Colonic mucosa (tissue), 4 donors: ENCODE results near the gene ANKRD9. TPM values are rescaled to one million over a fixed set of nuclear protein-coding genes. Genes with fewer than 3 reads are reported as not detected.

Source experiments
- DNase-seq: peaks from one replicate; pipeline ENCODE4 v3.0.0-alpha.2; 2020
- H3K27ac ChIP-seq: fragments of 200-600 bp; one replicate; pipeline ENCODE4 v1.8.0; 2021
- H3K27me3 ChIP-seq: fragments of 200-600 bp; one replicate; pipeline ENCODE4 v1.8.0; 2021
- H3K36me3 ChIP-seq: fragments of 200-600 bp; one replicate; pipeline ENCODE4 v1.8.0; 2021
- H3K4me1 ChIP-seq: fragments of 200-600 bp; one replicate; pipeline ENCODE4 v1.8.0; 2021; ENCODE audit warnings: mild to moderate bottlenecking
- H3K4me3 ChIP-seq: fragments of 200-600 bp; one replicate; pipeline ENCODE4 v1.8.0; 2021
- H3K9ac ChIP-seq, 2 donors: one replicate each; pipeline ENCODE4 v1.7.0; 2013; ENCODE audit warnings: control low read depth in 2 of 2, low read depth in 2 of 2, low read length in 2 of 2
- H3K9me3 ChIP-seq: fragments of 200-600 bp; one replicate; pipeline ENCODE4 v1.8.0; 2021
- intact Hi-C: fragments of 100-400 bp; cut with DNase I; formaldehyde crosslinking; loops from one replicate; pipeline ENCODE4 v1.14.1; 2022
- total RNA-seq, 2 donors: library from RNA; stranded (reverse); fragmentation: NEBNext Ultra II Directional in 1 of 2; extraction: Animal tissue kit (Norgen Biotek cat#: 25700) in 1 of 2; gene quantifications; one replicate each; pipeline ENCODE4 v1.2.1, GENCODE V29; 2021
- TF ChIP-seq, protein P1 (sequence below): fragments of 200-600 bp; IDR thresholded peaks from one replicate; pipeline ENCODE4 v1.8.0; 2022; ENCODE audit warnings: antibody characterized with exemption, mild to moderate bottlenecking
- donor health status: healthy.
- donor health status: DM: no; HTN: no; CAD: no.
- donor health status: DM: no; HTN: no; CAD: no.

ANKRD9 gene
- total RNA-seq, 2 donors from 2014 or later = 107 to 115 TPM

DNA sequence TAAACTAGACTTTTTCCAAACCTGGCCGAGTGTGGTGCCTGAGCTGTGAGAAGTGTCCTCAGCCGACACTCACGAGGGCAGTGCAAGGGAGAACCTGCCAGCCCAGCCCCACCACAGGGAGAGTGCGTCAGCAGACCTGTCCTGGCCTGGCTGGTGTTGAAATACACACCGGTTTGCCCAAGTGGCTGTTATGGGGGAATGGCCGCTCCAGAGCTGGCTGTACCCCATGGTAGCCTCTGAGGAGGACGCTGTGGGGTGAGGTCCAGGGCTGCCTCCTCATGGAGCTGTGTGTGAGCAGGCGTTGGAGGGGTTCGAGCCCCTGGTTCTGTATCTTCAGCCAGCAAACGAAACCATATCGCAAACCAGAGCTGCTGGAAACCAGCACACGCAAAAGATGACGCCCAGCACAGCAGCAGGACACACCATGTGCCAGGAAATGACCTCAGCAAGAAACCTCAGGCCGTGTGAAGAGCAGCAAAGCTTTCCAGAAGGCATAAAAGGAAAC, 9.4 kb downstream of the ANKRD9 start:
- peak overlapping the region; percentile 44 for H3K27ac ChIP-seq
- DNase-seq = no peak
- intact Hi-C loops = no loop called here
- no peak overlapping the region for H3K4me3 ChIP-seq
- H3K4me1 ChIP-seq = no peaks in the 10 kb centered on the region
- H3K27me3 ChIP-seq = no peaks in the 10 kb centered on the region
- no peaks in the 10 kb centered on the region for H3K36me3 ChIP-seq
- H3K9me3 ChIP-seq = no peaks in the 10 kb centered on the region
- H3K9ac ChIP-seq = no peak overlapping the region
- TF ChIP-seq, protein P1, sequence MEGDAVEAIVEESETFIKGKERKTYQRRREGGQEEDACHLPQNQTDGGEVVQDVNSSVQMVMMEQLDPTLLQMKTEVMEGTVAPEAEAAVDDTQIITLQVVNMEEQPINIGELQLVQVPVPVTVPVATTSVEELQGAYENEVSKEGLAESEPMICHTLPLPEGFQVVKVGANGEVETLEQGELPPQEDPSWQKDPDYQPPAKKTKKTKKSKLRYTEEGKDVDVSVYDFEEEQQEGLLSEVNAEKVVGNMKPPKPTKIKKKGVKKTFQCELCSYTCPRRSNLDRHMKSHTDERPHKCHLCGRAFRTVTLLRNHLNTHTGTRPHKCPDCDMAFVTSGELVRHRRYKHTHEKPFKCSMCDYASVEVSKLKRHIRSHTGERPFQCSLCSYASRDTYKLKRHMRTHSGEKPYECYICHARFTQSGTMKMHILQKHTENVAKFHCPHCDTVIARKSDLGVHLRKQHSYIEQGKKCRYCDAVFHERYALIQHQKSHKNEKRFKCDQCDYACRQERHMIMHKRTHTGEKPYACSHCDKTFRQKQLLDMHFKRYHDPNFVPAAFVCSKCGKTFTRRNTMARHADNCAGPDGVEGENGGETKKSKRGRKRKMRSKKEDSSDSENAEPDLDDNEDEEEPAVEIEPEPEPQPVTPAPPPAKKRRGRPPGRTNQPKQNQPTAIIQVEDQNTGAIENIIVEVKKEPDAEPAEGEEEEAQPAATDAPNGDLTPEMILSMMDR = no peak

DNA sequence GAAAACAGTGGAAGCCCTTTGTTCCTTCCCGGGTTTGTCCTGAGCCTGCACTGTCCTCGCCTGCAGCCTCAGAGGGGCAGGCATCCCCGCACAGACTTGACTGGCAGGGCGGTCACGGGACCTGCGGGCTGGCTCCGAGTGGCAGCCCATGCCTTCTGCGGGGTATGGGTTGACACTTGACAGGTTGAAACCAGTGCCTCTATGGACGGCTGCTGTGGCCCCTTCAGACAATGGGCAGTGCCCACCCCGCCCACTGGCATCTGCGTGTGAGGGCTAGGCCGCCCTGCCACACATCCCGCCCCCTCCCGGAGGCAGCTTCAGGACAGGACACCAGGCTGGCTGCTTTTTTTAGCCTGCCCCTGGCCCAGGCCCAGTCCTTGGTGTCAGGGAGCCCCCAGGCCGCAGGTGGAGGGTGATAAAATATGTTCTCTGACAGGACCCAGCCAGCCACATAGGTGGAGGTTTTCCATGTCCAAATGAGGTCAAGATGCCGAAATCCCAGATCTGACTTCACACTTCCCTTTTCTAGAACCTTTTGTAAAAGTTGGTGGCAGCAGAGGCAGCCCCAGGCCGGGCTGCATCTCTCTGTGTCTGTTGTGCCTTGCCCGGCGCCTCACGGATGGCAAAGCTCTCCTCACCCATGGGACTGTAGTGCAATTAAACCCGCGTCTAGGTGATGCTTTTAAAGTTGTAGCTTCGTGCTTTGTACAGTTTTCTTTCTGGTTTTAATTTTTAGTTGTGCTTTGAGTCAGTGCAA, 10.0 kb downstream of the ANKRD9 start:
- intact Hi-C loops = no loop called here
- TF ChIP-seq, protein P1 = no peak
- no peak overlapping the region for H3K9ac ChIP-seq
- H3K9me3 ChIP-seq = no peaks in the 10 kb centered on the region
- H3K27ac ChIP-seq = peak overlapping the region; percentile 44
- no peaks in the 10 kb centered on the region for H3K36me3 ChIP-seq
- no peak for DNase-seq
- H3K4me3 ChIP-seq = no peak overlapping the region
- H3K27me3 ChIP-seq = no peaks in the 10 kb centered on the region
- no peaks in the 10 kb centered on the region for H3K4me1 ChIP-seq

DNA sequence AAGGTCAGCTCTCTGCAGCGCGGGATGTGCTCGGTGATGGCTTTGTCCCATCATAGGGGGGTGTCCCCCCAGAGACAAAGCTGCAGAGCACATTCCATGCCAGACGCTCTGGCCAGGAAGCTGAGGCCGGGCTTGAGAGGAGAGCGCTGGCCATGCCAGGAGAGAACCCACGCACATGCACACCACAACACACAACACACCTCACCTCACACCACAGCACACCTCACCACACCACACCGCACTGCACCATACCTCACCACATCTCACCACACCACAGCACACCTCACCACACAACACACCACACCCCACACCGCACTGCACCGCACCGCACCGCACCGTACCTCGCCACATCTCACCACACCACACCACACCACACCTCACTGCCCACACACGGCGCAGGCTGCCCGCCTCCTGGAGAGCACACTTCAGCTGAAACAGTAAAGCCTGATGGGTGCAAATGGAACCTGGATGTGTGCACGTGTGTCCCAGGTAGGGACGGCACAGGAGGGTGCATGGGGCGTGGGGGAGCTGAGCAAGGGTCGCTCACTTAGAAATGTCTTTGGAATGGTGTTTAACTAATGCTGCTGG, 10.8 kb downstream of the ANKRD9 start:
- no peak overlapping the region for H3K27ac ChIP-seq
- DNase-seq = no peak
- TF ChIP-seq, protein P1 = no peak

DNA sequence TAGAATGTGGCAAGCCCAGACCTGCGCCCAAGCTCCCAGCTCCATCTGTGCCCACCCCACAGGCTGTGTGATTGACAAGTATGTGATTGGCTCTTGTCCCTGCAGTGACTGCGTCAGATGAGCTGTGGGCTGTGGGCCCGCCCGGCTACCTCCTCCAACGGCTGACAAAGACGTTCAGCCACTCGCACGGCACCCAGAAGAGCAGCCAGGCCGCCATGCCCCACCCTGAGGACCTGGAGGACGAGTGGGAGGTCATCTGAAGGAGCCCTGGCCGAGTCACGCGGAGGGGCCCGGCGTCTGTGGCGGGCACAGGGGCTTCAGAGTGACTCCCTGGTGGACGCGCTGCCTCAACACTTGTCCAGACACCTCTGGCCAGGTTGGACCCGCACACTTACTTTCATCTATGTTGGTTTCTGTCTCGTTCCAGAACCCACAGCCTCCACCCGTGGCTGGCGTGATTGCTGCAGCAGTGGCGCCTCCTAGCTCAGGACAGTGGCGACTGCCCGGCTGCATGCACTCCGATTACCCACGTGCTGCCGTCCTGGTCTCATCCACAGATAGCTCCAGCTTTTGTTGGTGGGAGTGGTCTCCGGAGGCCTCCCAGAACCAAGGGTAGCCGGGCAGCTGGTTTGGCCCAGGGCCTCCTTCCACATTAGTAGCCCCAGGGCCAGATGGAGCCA, 11.4 kb downstream of the ANKRD9 start:
- no peaks in the 10 kb centered on the region for H3K36me3 ChIP-seq
- H3K27me3 ChIP-seq = no peaks in the 10 kb centered on the region
- intact Hi-C loops = no loop called here
- H3K4me3 ChIP-seq = no peak overlapping the region
- TF ChIP-seq, protein P1 = peak; percentile 26
- no peak for DNase-seq
- H3K9me3 ChIP-seq = no peaks in the 10 kb centered on the region
- no peak overlapping the region for H3K9ac ChIP-seq
- H3K27ac ChIP-seq = no peak overlapping the region
- H3K4me1 ChIP-seq = no peaks in the 10 kb centered on the region

More for the DNA sequence above, 10.8 kb downstream of the ANKRD9 start:
- Histone ChIP-seq H3K4me1 (no peaks in the 10 kb centered on the region), H3K9me3 (no peaks in the 10 kb centered on the region), H3K36me3 (no peaks in the 10 kb centered on the region), H3K9ac (no peak overlapping the region), H3K4me3 (no peak overlapping the region), H3K27me3 (no peaks in the 10 kb centered on the region)
- intact Hi-C loops = no loop called here

DNA sequence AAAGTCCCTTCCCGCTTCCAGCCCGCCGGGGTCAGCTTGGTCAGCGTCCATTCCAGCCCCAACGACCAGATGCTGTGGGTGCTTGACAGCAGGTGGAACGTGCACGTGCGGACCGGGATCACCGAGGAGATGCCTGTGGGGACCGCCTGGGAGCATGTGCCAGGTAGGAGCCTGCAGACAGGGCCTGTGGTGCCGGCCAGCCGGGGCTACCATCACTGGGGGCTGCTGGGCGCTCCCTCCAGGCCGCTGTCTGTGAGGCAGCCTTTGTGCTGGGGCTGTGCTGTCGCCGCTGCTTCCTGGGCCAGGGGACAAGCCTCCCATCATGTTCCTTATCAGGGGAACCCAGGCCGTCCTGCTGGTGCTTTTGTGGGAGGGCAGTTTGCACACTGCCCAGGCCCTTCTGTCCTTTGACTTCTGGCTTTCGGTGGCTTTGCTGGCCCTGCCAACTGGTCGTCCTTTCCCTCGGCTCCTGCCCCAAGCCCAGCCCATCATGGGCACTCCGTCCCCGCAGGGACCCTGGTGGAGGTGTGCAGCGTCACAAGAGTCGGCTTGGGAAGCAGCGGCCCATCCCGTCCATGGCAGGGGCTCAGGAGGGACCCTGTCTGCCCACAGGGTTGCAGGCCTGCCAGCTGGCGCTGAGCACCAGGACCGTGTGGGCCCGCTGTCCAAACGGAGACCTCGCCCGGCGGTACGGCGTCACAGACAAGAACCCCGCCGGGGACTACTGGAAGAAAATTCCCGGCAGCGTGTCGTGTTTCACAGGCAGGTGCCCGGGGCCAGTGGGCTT, 12.4 kb downstream of the ANKRD9 start:
- DNase-seq = no peak
- no peak overlapping the region for H3K9ac ChIP-seq
- no peaks in the 10 kb centered on the region for H3K4me1 ChIP-seq
- H3K9me3 ChIP-seq = no peaks in the 10 kb centered on the region
- intact Hi-C loops = no loop called here
- H3K4me3 ChIP-seq = no peak overlapping the region
- H3K27ac ChIP-seq = no peak overlapping the region
- no peaks in the 10 kb centered on the region for H3K27me3 ChIP-seq
- TF ChIP-seq, protein P1 = no peak
- H3K36me3 ChIP-seq = no peaks in the 10 kb centered on the region
